Mesodermal cell (in vitro differentiated cells): ENCODE results near the gene FARSB.

Experiments
- H3K27ac ChIP-seq: 2 replicates; pipeline ENCODE4 v1.7.0; 2013; ENCODE audit warnings: mild to moderate bottlenecking, low read depth, low read length, moderate library complexity; ENCODE audit not compliant: severe bottlenecking
- H3K36me3 ChIP-seq: 2 replicates; pipeline ENCODE4 v1.7.1; 2013; ENCODE audit warnings: mild to moderate bottlenecking, low read length, moderate library complexity; ENCODE audit not compliant: control insufficient read depth, insufficient read depth
- H3K4me1 ChIP-seq: one replicate; pipeline ENCODE4 v1.7.1; 2013; ENCODE audit warnings: mild to moderate bottlenecking, low read length; ENCODE audit not compliant: insufficient read depth, control insufficient read depth, poor library complexity, severe bottlenecking
- H3K4me3 ChIP-seq: 2 replicates; pipeline ENCODE4 v1.7.0; 2013; ENCODE audit warnings: low read length, control low read depth, mild to moderate bottlenecking; ENCODE audit not compliant: insufficient read depth, poor library complexity, severe bottlenecking; ENCODE audit errors: extremely low read depth
- H3K9me3 ChIP-seq: 2 replicates; pipeline ENCODE4 v1.7.1; 2013; ENCODE audit warnings: mild to moderate bottlenecking, low read length, moderate library complexity; ENCODE audit not compliant: control insufficient read depth
- WGBS, 2 experiments: methylation state at CpG; one replicate each; pipeline ENCODE4 v1.1.5; 2013; ENCODE audit warnings: missing lambda C conversion rate in 2 of 2; ENCODE audit not compliant: insufficient coverage in 2 of 2; 5-methylcytosine and 5-hydroxymethylcytosine counted together

FARSB gene

GRCh38 chr2:222686086-222686750, 30.3 kb upstream of the FARSB start:
- H3K9me3 ChIP-seq, result no peaks in the 10 kb centered on the region
- peaks cover 4% of the 10 kb centered on the region for H3K4me1 ChIP-seq
- WGBS, 2 experiments, result 95% methylated on average over 2 of the region's 5 CpGs; no CpG with 5 or more reads in 1 of the 2 experiments
- no peaks in the 10 kb centered on the region for H3K36me3 ChIP-seq
- H3K27ac ChIP-seq, result no peak overlapping the region
- H3K4me3 ChIP-seq, result no peak overlapping the region

- no peaks in the 10 kb centered on the region for H3K36me3 ChIP-seq
Measured at GRCh38 chr2:222683805-222684204, 27.9 kb upstream of the FARSB start.

GRCh38 chr2:222677981-222678380, 22.1 kb upstream of the FARSB start:
- H3K4me1 ChIP-seq, result peaks cover 7% of the 10 kb centered on the region

More at GRCh38 chr2:222683805-222684204, 27.9 kb upstream of the FARSB start:
- Histone ChIP-seq H3K4me3 (no peak overlapping the region), H3K9me3 (no peaks in the 10 kb centered on the region), H3K27ac (no peak overlapping the region), H3K4me1 (peaks cover 3% of the 10 kb centered on the region)
- 83 to 90% methylated on average over 1 to 3 of the region's 3 CpGs for WGBS, 2 experiments

DNA sequence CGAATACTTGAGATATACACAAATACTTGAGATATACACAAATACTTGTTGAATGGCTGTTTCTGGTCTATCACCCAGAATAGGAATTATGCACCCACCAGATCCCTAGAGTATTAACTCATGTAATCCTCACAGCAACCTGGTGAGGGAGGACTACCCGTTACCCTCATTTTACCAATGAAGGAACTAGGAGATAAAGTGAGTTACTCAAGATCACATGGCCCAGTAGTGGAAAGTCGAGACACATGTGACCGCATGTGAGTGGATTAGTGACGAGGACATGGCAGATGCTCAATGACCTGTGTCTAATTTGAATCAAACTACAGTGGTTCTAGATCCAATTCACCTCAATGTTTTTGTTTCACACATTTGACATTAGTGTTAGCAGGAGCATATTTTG, 18.0 kb upstream of the FARSB start:
- Histone ChIP-seq H3K27ac (no peak overlapping the region), H3K9me3 (no peaks in the 10 kb centered on the region), H3K4me1 (peaks cover 7% of the 10 kb centered on the region), H3K36me3 (no peaks in the 10 kb centered on the region), H3K4me3 (no peak overlapping the region)
- 86 to 100% methylated on average over 3 of the region's 5 CpGs for WGBS, 2 experiments

More at GRCh38 chr2:222677981-222678380, 22.1 kb upstream of the FARSB start:
- 100% methylated on average over 2 of the region's 3 CpGs; no CpG with 5 or more reads in 1 of the 2 experiments for WGBS, 2 experiments
- Histone ChIP-seq H3K4me3 (no peak overlapping the region), H3K36me3 (no peaks in the 10 kb centered on the region), H3K27ac (no peak overlapping the region), H3K9me3 (no peaks in the 10 kb centered on the region)

- H3K4me3 ChIP-seq, result no peak overlapping the region
- 94 to 96% methylated on average over 3 to 5 of the region's 7 CpGs for WGBS, 2 experiments
- peaks cover 7% of the 10 kb centered on the region for H3K4me1 ChIP-seq
Measured at GRCh38 chr2:222673273-222673672, 17.4 kb upstream of the FARSB start.

DNA sequence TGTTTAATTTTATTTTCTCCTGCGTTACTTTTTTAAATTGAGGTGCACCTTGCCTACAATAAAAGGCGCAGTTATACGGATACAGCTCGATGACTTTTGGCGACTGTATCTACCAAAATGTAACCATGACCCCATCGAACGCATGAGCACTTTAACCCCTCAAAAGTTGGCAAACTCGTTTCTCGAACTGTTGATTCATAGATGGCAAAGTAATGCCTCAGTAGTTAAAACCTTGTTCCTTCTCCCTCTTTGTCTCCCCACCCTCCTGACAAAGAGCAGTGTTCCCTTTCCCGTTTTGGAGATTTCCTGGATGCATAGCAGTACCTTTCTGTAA, 16.1 kb upstream of the FARSB start:
- Histone ChIP-seq H3K4me3 (peak overlapping the region; percentile 43), H3K9me3 (no peaks in the 10 kb centered on the region), H3K4me1 (no peaks in the 10 kb centered on the region), H3K36me3 (no peaks in the 10 kb centered on the region), H3K27ac (no peak overlapping the region)
- WGBS, 2 experiments, result 26 to 45% methylated on average over 10 of the region's 10 CpGs

More at GRCh38 chr2:222673273-222673672, 17.4 kb upstream of the FARSB start:
- no peaks in the 10 kb centered on the region for H3K36me3 ChIP-seq
- no peak overlapping the region for H3K27ac ChIP-seq
- H3K9me3 ChIP-seq, result no peaks in the 10 kb centered on the region

- H3K27ac ChIP-seq, result no peak within 1 kb of the TSS
- WGBS, 2 experiments, result 4 to 6% methylated on average over 58 to 65 of the region's 66 CpGs
- H3K36me3 ChIP-seq, result no peaks in the 10 kb centered on the region
- peak within 1 kb of the TSS; percentile 43 for H3K4me3 ChIP-seq
- H3K4me1 ChIP-seq, result no peaks in the 10 kb centered on the region
- no peaks in the 10 kb centered on the region for H3K9me3 ChIP-seq
Measured at GRCh38 chr2:222671259-222672067, 15.6 kb upstream of the FARSB start, which contains the start of gene MOGAT1. Gene MOGAT1, plus strand, starts transcription at chr2:222671658. Its CDS starts 128 bp downstream, at chr2:222671786.

- H3K27ac ChIP-seq, result no peak overlapping the region
- 86 to 95% methylated on average over 5 to 8 of the region's 9 CpGs for WGBS, 2 experiments
- H3K36me3 ChIP-seq, result no peaks in the 10 kb centered on the region
- H3K4me3 ChIP-seq, result no peak overlapping the region
- H3K4me1 ChIP-seq, result no peaks in the 10 kb centered on the region
- no peaks in the 10 kb centered on the region for H3K9me3 ChIP-seq
Measured at GRCh38 chr2:222670191-222671038, 14.5 kb upstream of the FARSB start.

- no peak overlapping the region for H3K4me3 ChIP-seq
- WGBS, 2 experiments, result 100% methylated on average over 2 of the region's 4 CpGs; no CpG with 5 or more reads in 1 of the 2 experiments
- H3K4me1 ChIP-seq, result no peaks in the 10 kb centered on the region
- no peaks in the 10 kb centered on the region for H3K9me3 ChIP-seq
- H3K36me3 ChIP-seq, result no peaks in the 10 kb centered on the region
- H3K27ac ChIP-seq, result no peak overlapping the region
Measured at GRCh38 chr2:222669353-222669752, 13.5 kb upstream of the FARSB start.

DNA sequence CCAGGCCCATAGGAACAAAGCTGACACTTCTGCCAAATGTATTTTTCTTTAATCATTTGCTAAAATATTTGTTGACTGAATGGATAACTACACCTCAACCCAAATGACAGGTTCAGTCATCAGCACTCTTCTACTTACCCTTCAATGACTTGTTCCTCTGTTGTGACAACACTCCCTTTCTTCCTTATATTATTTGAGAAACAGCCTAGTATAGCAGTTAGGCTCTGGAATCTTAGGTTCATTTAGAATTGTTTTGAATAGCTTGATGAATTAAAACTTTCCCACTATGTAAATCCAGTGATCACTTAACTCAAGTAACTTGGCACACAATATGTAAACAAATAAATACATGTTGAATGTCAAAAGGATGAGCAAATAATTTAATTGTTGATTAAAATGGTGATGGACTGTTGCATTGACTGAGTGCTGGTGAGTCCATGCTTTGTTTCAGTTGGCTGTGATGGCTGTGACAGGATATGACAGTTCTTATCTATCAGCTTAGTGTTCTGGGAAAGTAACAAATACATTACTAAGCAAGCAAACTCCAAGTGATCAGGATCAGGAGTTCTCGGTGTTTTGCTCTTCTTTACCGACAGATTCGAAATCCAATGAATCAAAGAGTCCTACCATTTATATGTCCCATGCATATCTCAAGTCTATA, 12.7 kb upstream of the FARSB start:
- Histone ChIP-seq H3K4me1 (no peaks in the 10 kb centered on the region), H3K27ac (no peak overlapping the region), H3K9me3 (no peaks in the 10 kb centered on the region), H3K4me3 (no peak overlapping the region), H3K36me3 (no peaks in the 10 kb centered on the region)
- 83 to 89% methylated on average over 3 of the region's 3 CpGs for WGBS, 2 experiments
